ENCODE results near the gene WIPI1. TPM values are rescaled to one million over a fixed set of nuclear protein-coding genes. Genes with fewer than 3 reads are reported as not detected.

The WIPI1 gene
- total RNA-seq, 1 experiment from 2014 or later = 0.43 TPM

- no TSS peak for BruUV-seq (replicated peaks)
- ChIA-PET POLR2A (ENCODE audit: low non-redundant PET) (no interaction called here), CTCF (interaction anchor here (0.7 to 1.6 kb wide), 2 partner anchors 80 to 168 kb away, joined by 3 to 6 read pairs; no protein-coding TSS in a partner anchor)
- H3K9me3 ChIP-seq (ENCODE audit: low read depth, low read length, poor library complexity, severe bottlenecking) = no peaks in the 10 kb centered on the region
- no peaks in the 10 kb centered on the region for H3K4me1 ChIP-seq (ENCODE audit: insufficient read depth, low read length, poor library complexity, severe bottlenecking)
- TF ChIP-seq, protein P1, sequence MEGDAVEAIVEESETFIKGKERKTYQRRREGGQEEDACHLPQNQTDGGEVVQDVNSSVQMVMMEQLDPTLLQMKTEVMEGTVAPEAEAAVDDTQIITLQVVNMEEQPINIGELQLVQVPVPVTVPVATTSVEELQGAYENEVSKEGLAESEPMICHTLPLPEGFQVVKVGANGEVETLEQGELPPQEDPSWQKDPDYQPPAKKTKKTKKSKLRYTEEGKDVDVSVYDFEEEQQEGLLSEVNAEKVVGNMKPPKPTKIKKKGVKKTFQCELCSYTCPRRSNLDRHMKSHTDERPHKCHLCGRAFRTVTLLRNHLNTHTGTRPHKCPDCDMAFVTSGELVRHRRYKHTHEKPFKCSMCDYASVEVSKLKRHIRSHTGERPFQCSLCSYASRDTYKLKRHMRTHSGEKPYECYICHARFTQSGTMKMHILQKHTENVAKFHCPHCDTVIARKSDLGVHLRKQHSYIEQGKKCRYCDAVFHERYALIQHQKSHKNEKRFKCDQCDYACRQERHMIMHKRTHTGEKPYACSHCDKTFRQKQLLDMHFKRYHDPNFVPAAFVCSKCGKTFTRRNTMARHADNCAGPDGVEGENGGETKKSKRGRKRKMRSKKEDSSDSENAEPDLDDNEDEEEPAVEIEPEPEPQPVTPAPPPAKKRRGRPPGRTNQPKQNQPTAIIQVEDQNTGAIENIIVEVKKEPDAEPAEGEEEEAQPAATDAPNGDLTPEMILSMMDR (conservative IDR thresholded peaks at IDR 0.05; ENCODE audit: low read depth, low read length) = peak; percentile 67
- no peak for TF ChIP-seq EZH2 (IDR thresholded peaks at IDR 0.05; ENCODE audit: borderline replicate concordance, low read depth, low read length, poor library complexity, severe bottlenecking)
- no peak overlapping the region for H3K4me3 ChIP-seq (ENCODE audit: low read depth, low read length, poor library complexity, severe bottlenecking)
- H3K27ac ChIP-seq (ENCODE audit: low read depth, low read length, poor library complexity, severe bottlenecking) = no peak overlapping the region
- intact Hi-C loops (cut with micrococcal nuclease; ENCODE audit: unreplicated experiment) = loop anchor here (1.0 kb wide), 1 partner anchor 168 kb away; no protein-coding TSS in a partner anchor
- peak; percentile 69 for DNase-seq (ENCODE audit: low spot score)
- no peaks in the 10 kb centered on the region for H3K36me3 ChIP-seq (ENCODE audit: insufficient read depth, low read length, poor library complexity, severe bottlenecking)
- H3K27me3 ChIP-seq (replicated peaks; ENCODE audit: insufficient read depth, low read depth, low read length, poor library complexity) = no peaks in the 10 kb centered on the region
These were observed 25.6 kb downstream of the WIPI1 start for GRCh38 chr17:68431661-68432071.

GRCh38 chr17:68431045-68431608, 26.2 kb downstream of the WIPI1 start:
- no peaks in the 10 kb centered on the region for H3K27me3 ChIP-seq (replicated peaks; ENCODE audit: insufficient read depth, low read depth, low read length, poor library complexity)
- no TSS peak for BruUV-seq (replicated peaks)
- no peak for DNase-seq (ENCODE audit: low spot score)
- intact Hi-C loops (cut with micrococcal nuclease; ENCODE audit: unreplicated experiment) = loop anchor here (1.0 kb wide), 1 partner anchor 168 kb away; no protein-coding TSS in a partner anchor
- ChIA-PET POLR2A (ENCODE audit: low non-redundant PET) (no interaction called here), CTCF (interaction anchor here (1.6 kb wide), 1 partner anchor 79 kb away, joined by 6 read pairs; no protein-coding TSS in a partner anchor)
- H3K4me1 ChIP-seq (ENCODE audit: insufficient read depth, low read length, poor library complexity, severe bottlenecking) = no peaks in the 10 kb centered on the region
- no peaks in the 10 kb centered on the region for H3K9me3 ChIP-seq (ENCODE audit: low read depth, low read length, poor library complexity, severe bottlenecking)
- no peak overlapping the region for H3K27ac ChIP-seq (ENCODE audit: low read depth, low read length, poor library complexity, severe bottlenecking)
- H3K36me3 ChIP-seq (ENCODE audit: insufficient read depth, low read length, poor library complexity, severe bottlenecking) = no peaks in the 10 kb centered on the region
- TF ChIP-seq EZH2 (IDR thresholded peaks at IDR 0.05; ENCODE audit: borderline replicate concordance, low read depth, low read length, poor library complexity, severe bottlenecking) = no peak
- TF ChIP-seq, protein P1 (conservative IDR thresholded peaks at IDR 0.05; ENCODE audit: low read depth, low read length) = no peak
- H3K4me3 ChIP-seq (ENCODE audit: low read depth, low read length, poor library complexity, severe bottlenecking) = no peak overlapping the region

GRCh38 chr17:68429881-68430280, 27.4 kb downstream of the WIPI1 start:
- no peak for DNase-seq (ENCODE audit: low spot score)
- no peaks in the 10 kb centered on the region for H3K36me3 ChIP-seq (ENCODE audit: insufficient read depth, low read length, poor library complexity, severe bottlenecking)
- no peaks in the 10 kb centered on the region for H3K4me1 ChIP-seq (ENCODE audit: insufficient read depth, low read length, poor library complexity, severe bottlenecking)
- POLR2A ChIA-PET (ENCODE audit: low non-redundant PET) = no interaction called here
- CTCF ChIA-PET = no interaction called here
- TF ChIP-seq EZH2 (IDR thresholded peaks at IDR 0.05; ENCODE audit: borderline replicate concordance, low read depth, low read length, poor library complexity, severe bottlenecking) = no peak
- TF ChIP-seq, protein P1 (conservative IDR thresholded peaks at IDR 0.05; ENCODE audit: low read depth, low read length) = no peak
- intact Hi-C loops (cut with micrococcal nuclease; ENCODE audit: unreplicated experiment) = no loop called here
- no peaks in the 10 kb centered on the region for H3K27me3 ChIP-seq (replicated peaks; ENCODE audit: insufficient read depth, low read depth, low read length, poor library complexity)
- no peak overlapping the region for H3K4me3 ChIP-seq (ENCODE audit: low read depth, low read length, poor library complexity, severe bottlenecking)
- no TSS peak for BruUV-seq (replicated peaks)
- no peaks in the 10 kb centered on the region for H3K9me3 ChIP-seq (ENCODE audit: low read depth, low read length, poor library complexity, severe bottlenecking)
- no peak overlapping the region for H3K27ac ChIP-seq (ENCODE audit: low read depth, low read length, poor library complexity, severe bottlenecking)

Data from A673 (cell line).